Gastroesophageal sphincter (tissue), 4 donors: ENCODE data around the gene FRMPD2. TPM values are rescaled to one million over a fixed set of nuclear protein-coding genes. Genes with fewer than 3 reads are reported as not detected.

ENCODE experiments used
- ATAC-seq: fragments of 150-250 bp; one replicate; pipeline ENCODE4 v1.9.1; 2016; ENCODE audit warnings: mild to moderate bottlenecking, moderate library complexity
- H3K27ac ChIP-seq, 4 donors: fragments of 200-600 bp; sonication (generic) in 3 of 4; 1 replicate in 3 of 4; 2 replicates in 1 of 4; pipeline ENCODE4 v1.5.1; 2016 to 2019
- H3K27me3 ChIP-seq: fragments of 200-600 bp; sonication (generic); one replicate; pipeline ENCODE4 v1.5.1; 2019
- H3K36me3 ChIP-seq, 2 donors: fragments of 200-600 bp; sonication (generic); one replicate each; pipeline ENCODE4 v1.5.1; 2019; ENCODE audit warnings: control low read depth in 1 of 2
- H3K4me1 ChIP-seq, 3 donors: fragments of 200-600 bp; sonication (generic); 1 replicate in 2 of 3; 2 replicates in 1 of 3; pipeline ENCODE4 v1.5.1; 2016 to 2019; ENCODE audit warnings: control low read depth in 2 of 3
- H3K4me3 ChIP-seq, 2 donors: fragments of 200-600 bp; sonication (generic); one replicate each; pipeline ENCODE4 v1.5.1; 2019; ENCODE audit warnings: mild to moderate bottlenecking in 1 of 2, moderate library complexity in 1 of 2
- H3K9me3 ChIP-seq, 3 donors: fragments of 200-600 bp; sonication (generic); one replicate each; pipeline ENCODE4 v1.5.1; 2017 to 2019; ENCODE audit warnings: control low read depth in 2 of 3
- CTCF ChIP-seq, 4 experiments: fragments of 200-600 bp in 2 of 4; fragments of 450-650 bp in 2 of 4; sonication (generic) in 1 of 4; IDR thresholded peaks; one replicate each; pipeline ENCODE4 v1.5.1; 2017 to 2019; ENCODE audit warnings: antibody characterized with exemption in 4 of 4, mild to moderate bottlenecking in 2 of 4, moderate library complexity in 2 of 4
- EP300 ChIP-seq: sonication (generic); formaldehyde crosslinking; IDR thresholded peaks from one replicate; pipeline ENCODE4 v1.6.1; 2017; ENCODE audit warnings: antibody characterized with exemption, mild to moderate bottlenecking
- POLR2A ChIP-seq, 2 donors: fragments of 450-650 bp; IDR thresholded peaks; one replicate each; pipeline ENCODE4 v1.6.1; 2017; ENCODE audit warnings: antibody characterized with exemption in 2 of 2, mild to moderate bottlenecking in 2 of 2, moderate library complexity in 1 of 2
- POLR2AphosphoS5 ChIP-seq: sonication (generic); formaldehyde crosslinking; IDR thresholded peaks from one replicate; pipeline ENCODE4 v1.6.1; 2017; ENCODE audit warnings: antibody characterized with exemption
- WGBS, 2 donors: methylation state at CpG; one replicate each; pipeline ENCODE4 v1.1.5; 2018; ENCODE audit warnings: low coverage in 1 of 2; 5-methylcytosine and 5-hydroxymethylcytosine counted together
- total RNA-seq, 4 donors: library from RNA; depleted of rRNA; stranded (reverse); fragments of >200 nt; gene quantifications; one replicate each; pipeline ENCODE4 v1.1.0, GENCODE V29; 2016

The FRMPD2 gene
- total RNA-seq, 4 donors from 2014 or later: 0.19 TPM; not detected in 3

- Histone ChIP-seq H3K9me3 (peaks cover 0 to 2% (median 0%) of the 10 kb centered on the region in 3 donors), H3K27ac (no peak overlapping the region), H3K36me3 (no peaks in the 10 kb centered on the region), H3K4me1 (peaks cover 0 to 19% (median 0%) of the 10 kb centered on the region in 3 donors), H3K27me3 (no peaks in the 10 kb centered on the region), H3K4me3 (no peak overlapping the region)
- no peak for TF ChIP-seq POLR2AphosphoS5
- peak; percentile 41 to 74 (median 64) for TF ChIP-seq CTCF (IDR thresholded peaks at IDR 0.05)
- no peak for ATAC-seq
- WGBS, 2 donors: 13 to 58% methylated on average over 3 to 9 of the region's 9 CpGs
Observed at GRCh38 chr10:48289501-48290238, 15.2 kb upstream of the FRMPD2 start.

- ATAC-seq: no peak
- 100% methylated on average over 1 of the region's 7 CpGs; no CpG with 5 or more reads in 1 of the 2 donors for WGBS, 2 donors
- H3K9me3 ChIP-seq: peaks cover 0 to 12% (median 0%) of the 10 kb centered on the region in 3 donors
- peaks cover 0 to 19% (median 0%) of the 10 kb centered on the region in 3 donors for H3K4me1 ChIP-seq
- H3K4me3 ChIP-seq: no peak overlapping the region
- TF ChIP-seq CTCF (IDR thresholded peaks at IDR 0.05) (no peak), EP300 (no peak), POLR2A (IDR thresholded peaks at IDR 0.05) (no peak), POLR2AphosphoS5 (no peak)
- H3K27ac ChIP-seq: no peak overlapping the region
- H3K27me3 ChIP-seq: no peaks in the 10 kb centered on the region
- H3K36me3 ChIP-seq: no peaks in the 10 kb centered on the region
Observed at GRCh38 chr10:48288661-48289060, 14.2 kb upstream of the FRMPD2 start.

DNA sequence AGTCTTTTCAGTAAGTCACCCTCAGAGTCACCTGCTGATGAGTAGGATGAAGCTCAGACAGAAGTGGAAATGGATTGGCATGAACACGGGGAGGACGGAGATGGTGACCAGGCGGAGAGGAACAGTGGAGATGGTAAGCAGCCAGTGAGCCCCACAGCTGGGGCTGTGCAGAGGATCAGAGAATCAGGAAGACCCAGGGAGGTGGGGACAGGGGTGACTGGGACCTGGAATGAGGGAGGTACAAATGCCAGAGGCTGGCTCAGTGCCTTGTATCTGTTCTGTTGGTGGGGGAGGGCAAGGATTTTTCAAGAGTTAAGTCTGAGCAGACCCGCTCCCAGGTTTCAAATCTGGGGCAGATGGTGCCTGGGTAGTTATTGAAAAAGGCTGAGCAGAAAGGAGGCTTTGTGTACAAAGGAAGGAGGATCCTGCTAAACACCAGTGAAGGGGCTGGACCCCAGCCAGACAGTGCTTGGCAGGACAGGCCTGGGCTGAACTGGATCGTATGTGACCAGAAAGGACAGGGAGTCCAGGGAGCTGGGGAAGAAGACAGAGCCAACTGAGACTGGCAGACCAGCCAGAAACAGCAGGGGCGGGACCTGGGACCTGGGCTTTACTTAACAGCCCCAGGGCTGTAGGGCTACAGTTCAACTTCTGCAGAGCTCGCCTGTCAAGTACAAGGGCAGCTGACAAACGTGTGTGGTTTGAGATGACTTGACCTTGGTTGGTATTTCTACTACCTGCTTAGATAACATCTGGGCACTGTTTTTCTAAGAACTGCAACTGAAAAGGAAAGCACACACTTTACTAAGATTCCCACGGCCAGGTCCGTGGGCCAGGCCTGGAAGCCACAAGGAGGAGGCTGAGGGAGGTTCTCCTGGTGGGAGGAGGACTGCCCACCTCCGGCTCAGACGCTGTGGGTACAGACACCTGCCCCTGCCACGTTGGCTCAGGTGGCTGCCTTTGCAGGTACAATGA is 13.2 kb upstream of the FRMPD2 start:
- Histone ChIP-seq H3K4me1 (peaks cover 0 to 19% (median 0%) of the 10 kb centered on the region in 3 donors), H3K36me3 (no peaks in the 10 kb centered on the region), H3K27ac (no peak overlapping the region), H3K27me3 (no peaks in the 10 kb centered on the region), H3K4me3 (no peak overlapping the region), H3K9me3 (peaks cover 0 to 13% (median 0%) of the 10 kb centered on the region in 3 donors)
- 33 to 70% methylated on average over 1 to 6 of the region's 13 CpGs for WGBS, 2 donors
- no peak for TF ChIP-seq POLR2A (IDR thresholded peaks at IDR 0.05)
- no peak for TF ChIP-seq EP300
- TF ChIP-seq POLR2AphosphoS5: no peak
- no peak for TF ChIP-seq CTCF (IDR thresholded peaks at IDR 0.05)
- ATAC-seq: no peak

GRCh38 chr10:48286356-48286755 is 11.9 kb upstream of the FRMPD2 start:
- H3K27me3 ChIP-seq: no peaks in the 10 kb centered on the region
- TF ChIP-seq POLR2AphosphoS5: no peak
- TF ChIP-seq EP300: no peak
- no peak for TF ChIP-seq CTCF (IDR thresholded peaks at IDR 0.05)
- no peak for TF ChIP-seq POLR2A (IDR thresholded peaks at IDR 0.05)
- no peak overlapping the region for H3K4me3 ChIP-seq
- H3K27ac ChIP-seq: no peak overlapping the region
- H3K36me3 ChIP-seq: no peaks in the 10 kb centered on the region
- no peak for ATAC-seq
- peaks cover 0 to 13% (median 0%) of the 10 kb centered on the region in 3 donors for H3K9me3 ChIP-seq
- peaks cover 0 to 19% (median 0%) of the 10 kb centered on the region in 3 donors for H3K4me1 ChIP-seq
- WGBS, 2 donors: 53% methylated on average over 1 of the region's 1 CpG; no CpG with 5 or more reads in 1 of the 2 donors
